Endothelial cell (in vitro differentiated cells): ENCODE results near the gene TMC1. TPM values are rescaled to one million over a fixed set of nuclear protein-coding genes. Genes with fewer than 3 reads are reported as not detected.
"Not testable (repeated sequence)": the region's sequence is repeated elsewhere in the genome, so short reads cannot be mapped to it uniquely, and the experiment has no call there.

Experiments used
- DNase-seq: peaks from one replicate; pipeline ENCODE4 v3.0.0; 2021; ENCODE audit warnings: low spot score
- H3K27ac Mint-ChIP-seq: one replicate; pipeline ENCODE4 v1.8.0; 2021; ENCODE audit warnings: mixed read lengths, inconsistent platforms; ENCODE audit not compliant: unreplicated experiment
- H3K27me3 Mint-ChIP-seq: one replicate; pipeline ENCODE4 v1.8.0; 2021; ENCODE audit warnings: mild to moderate bottlenecking, moderate library complexity, mixed read lengths, inconsistent platforms; ENCODE audit not compliant: unreplicated experiment
- H3K36me3 Mint-ChIP-seq: one replicate; pipeline ENCODE4 v1.8.0; 2021; ENCODE audit warnings: mild to moderate bottlenecking, low read depth, mixed read lengths, inconsistent platforms; ENCODE audit not compliant: unreplicated experiment
- H3K4me1 Mint-ChIP-seq: one replicate; pipeline ENCODE4 v1.8.0; 2021; ENCODE audit warnings: mild to moderate bottlenecking, mixed read lengths, inconsistent platforms; ENCODE audit not compliant: unreplicated experiment
- H3K4me3 Mint-ChIP-seq: one replicate; pipeline ENCODE4 v1.8.0; 2021; ENCODE audit warnings: mild to moderate bottlenecking, mixed read lengths, inconsistent platforms; ENCODE audit not compliant: unreplicated experiment
- H3K9me3 Mint-ChIP-seq: one replicate; pipeline ENCODE4 v1.8.0; 2021; ENCODE audit warnings: mixed read lengths, inconsistent platforms; ENCODE audit not compliant: unreplicated experiment
- CTCF ChIP-seq: fragments of 200-600 bp; sonication (generic); IDR thresholded peaks from one replicate; pipeline ENCODE4 v1.5.0; 2021; ENCODE audit warnings: antibody characterized with exemption; ENCODE audit not compliant: unreplicated experiment
- total RNA-seq: library from RNA; stranded (reverse); fragmentation: NEBNext Ultra II Directional; extraction: Animal tissue kit (Norgen Biotek cat#: 25700); gene quantifications from one replicate; pipeline ENCODE4 v1.2.1, GENCODE V29; 2021; ENCODE audit not compliant: unreplicated experiment

The TMC1 gene
- total RNA-seq, 1 donor from 2014 or later, result not detected

- Mint-ChIP-seq H3K9me3 (no peaks in the 10 kb centered on the region), H3K27ac (no peak overlapping the region), H3K27me3 (no peaks in the 10 kb centered on the region), H3K4me3 (no peak overlapping the region), H3K4me1 (no peaks in the 10 kb centered on the region), H3K36me3 (no peaks in the 10 kb centered on the region)
- no peak for DNase-seq
- no peak for TF ChIP-seq CTCF
These were observed 23.9 kb upstream of the TMC1 start for GRCh38 chr9:72497447-72498046.

- H3K4me3 Mint-ChIP-seq, result no peak overlapping the region
- H3K4me1 Mint-ChIP-seq, result no peaks in the 10 kb centered on the region
- no peak for DNase-seq
- TF ChIP-seq CTCF, result no peak
- H3K27me3 Mint-ChIP-seq, result no peaks in the 10 kb centered on the region
- H3K27ac Mint-ChIP-seq, result no peak overlapping the region
- H3K9me3 Mint-ChIP-seq, result no peaks in the 10 kb centered on the region
- H3K36me3 Mint-ChIP-seq, result no peaks in the 10 kb centered on the region
These were observed 14.8 kb upstream of the TMC1 start for GRCh38 chr9:72506615-72507014.

- no peaks in the 10 kb centered on the region for H3K9me3 Mint-ChIP-seq
These were observed 12.4 kb upstream of the TMC1 start for GRCh38 chr9:72509053-72509452.

GRCh38 chr9:72509635-72510034 is 11.8 kb upstream of the TMC1 start:
- no peaks in the 10 kb centered on the region for H3K36me3 Mint-ChIP-seq
- DNase-seq, result no peak
- no peaks in the 10 kb centered on the region for H3K9me3 Mint-ChIP-seq
- no peak overlapping the region for H3K27ac Mint-ChIP-seq
- H3K27me3 Mint-ChIP-seq, result no peaks in the 10 kb centered on the region
- H3K4me3 Mint-ChIP-seq, result no peak overlapping the region
- TF ChIP-seq CTCF, result no peak
- no peaks in the 10 kb centered on the region for H3K4me1 Mint-ChIP-seq

More at GRCh38 chr9:72509053-72509452, 12.4 kb upstream of the TMC1 start:
- Mint-ChIP-seq H3K27ac (no peak overlapping the region), H3K4me3 (no peak overlapping the region), H3K36me3 (no peaks in the 10 kb centered on the region), H3K4me1 (no peaks in the 10 kb centered on the region), H3K27me3 (no peaks in the 10 kb centered on the region)
- no peak for DNase-seq
- TF ChIP-seq CTCF, result no peak

GRCh38 chr9:72521011-72521410 is 397 bp upstream of the TMC1 start:
- not testable (repeated sequence) for H3K27me3 Mint-ChIP-seq, H3K4me3 Mint-ChIP-seq, H3K27ac Mint-ChIP-seq, H3K36me3 Mint-ChIP-seq, H3K9me3 Mint-ChIP-seq, H3K4me1 Mint-ChIP-seq, DNase-seq
